NCI-H345 treated with DMSO at 0.1 percent for 48 hours (cell line): Measurements from ENCODE around the gene ERN2.
A peak's percentile ranks its signal among the peaks of the same experiment; 100 is the strongest.
"Not testable (repeated sequence)": the region's sequence is repeated elsewhere in the genome, so short reads cannot be mapped to it uniquely, and the experiment has no call there.

Experiments
- DNase-seq: peaks from one replicate; lab custom pipeline; 2025; ENCODE audit not compliant: unreplicated experiment; lab: John Stamatoyannopoulos, UW

The ERN2 gene

GRCh38 chr16:23722613-23723240 lies 9.7 kb upstream of the ERN2 start:
- DNase-seq = not testable (repeated sequence)

GRCh38 chr16:23716484-23716883 lies 3.5 kb upstream of the ERN2 start:
- no peak for DNase-seq

GRCh38 chr16:23711785-23712184 lies 1.2 kb downstream of the ERN2 start:
- no peak for DNase-seq

GRCh38 chr16:23710504-23710903 lies 2.5 kb downstream of the ERN2 start:
- DNase-seq = no peak

- DNase-seq = no peak
Measured at GRCh38 chr16:23710008-23710407, 3.0 kb downstream of the ERN2 start.

- DNase-seq = no peak
Measured at GRCh38 chr16:23709536-23709935, 3.5 kb downstream of the ERN2 start.

- DNase-seq = no peak
Measured at GRCh38 chr16:23706439-23706838, 6.6 kb downstream of the ERN2 start.

GRCh38 chr16:23705517-23705902 lies 7.5 kb downstream of the ERN2 start:
- no peak for DNase-seq

GRCh38 chr16:23704772-23705516 lies 8.1 kb downstream of the ERN2 start:
- no peak for DNase-seq

GRCh38 chr16:23702951-23703350 lies 10.1 kb downstream of the ERN2 start:
- no peak for DNase-seq

GRCh38 chr16:23701045-23701444 lies 12.0 kb downstream of the ERN2 start:
- no peak for DNase-seq

GRCh38 chr16:23700509-23700908 lies 12.5 kb downstream of the ERN2 start:
- peak; percentile 70 for DNase-seq

GRCh38 chr16:23700093-23700492 lies 12.9 kb downstream of the ERN2 start:
- DNase-seq = no peak

GRCh38 chr16:23699100-23699499 lies 13.9 kb downstream of the ERN2 start:
- no peak for DNase-seq

GRCh38 chr16:23695756-23696155 lies 17.3 kb downstream of the ERN2 start:
- DNase-seq = no peak

- DNase-seq = no peak
Measured at GRCh38 chr16:23694644-23695373, 18.2 kb downstream of the ERN2 start.

- no peak for DNase-seq
Measured at GRCh38 chr16:23694265-23694643, 18.8 kb downstream of the ERN2 start.

- no peak for DNase-seq
Measured at GRCh38 chr16:23692190-23692837, 20.7 kb downstream of the ERN2 start.

- DNase-seq = no peak
Measured at GRCh38 chr16:23691483-23692189, 21.4 kb downstream of the ERN2 start.

GRCh38 chr16:23690771-23691482 lies 22.1 kb downstream of the ERN2 start:
- no peak for DNase-seq
